ENCODE data around the gene PLAAT4.

PLAAT4 gene

DNA sequence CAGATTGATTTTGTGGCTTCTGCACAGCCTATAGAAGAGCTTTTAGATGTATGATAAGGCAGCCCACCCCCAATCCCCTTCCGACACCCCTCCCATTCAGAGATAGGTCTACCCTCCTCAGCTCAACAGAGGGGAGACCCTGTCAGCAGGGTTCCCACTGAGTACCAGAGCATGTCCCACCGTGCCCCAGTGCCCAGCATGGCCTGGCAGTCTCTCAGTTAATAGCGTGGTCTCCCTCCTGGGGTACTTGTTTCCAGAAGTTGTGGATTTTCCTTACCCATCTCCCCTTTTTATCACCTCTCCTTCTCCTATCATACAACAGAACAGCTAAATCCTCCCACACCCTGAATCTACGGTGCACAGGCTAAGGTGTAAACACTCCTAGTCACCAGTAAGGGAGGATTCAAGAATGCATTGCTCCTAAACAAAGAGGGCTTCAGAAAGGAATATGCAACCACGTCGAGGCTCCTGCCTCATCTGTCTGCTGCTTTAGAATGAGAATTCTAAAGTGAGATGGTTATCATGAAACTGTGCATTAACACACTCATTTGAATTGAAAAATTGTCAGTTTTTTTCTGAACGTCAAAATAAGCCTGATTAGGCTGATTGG, 19.9 kb downstream of the PLAAT4 start:
- H3K4me3 ChIP-seq (ENCODE audit: low read depth, low read length) = no peak overlapping the region
- DNase-seq (ENCODE audit: low read depth) = no peak
- TF ChIP-seq, protein P1, sequence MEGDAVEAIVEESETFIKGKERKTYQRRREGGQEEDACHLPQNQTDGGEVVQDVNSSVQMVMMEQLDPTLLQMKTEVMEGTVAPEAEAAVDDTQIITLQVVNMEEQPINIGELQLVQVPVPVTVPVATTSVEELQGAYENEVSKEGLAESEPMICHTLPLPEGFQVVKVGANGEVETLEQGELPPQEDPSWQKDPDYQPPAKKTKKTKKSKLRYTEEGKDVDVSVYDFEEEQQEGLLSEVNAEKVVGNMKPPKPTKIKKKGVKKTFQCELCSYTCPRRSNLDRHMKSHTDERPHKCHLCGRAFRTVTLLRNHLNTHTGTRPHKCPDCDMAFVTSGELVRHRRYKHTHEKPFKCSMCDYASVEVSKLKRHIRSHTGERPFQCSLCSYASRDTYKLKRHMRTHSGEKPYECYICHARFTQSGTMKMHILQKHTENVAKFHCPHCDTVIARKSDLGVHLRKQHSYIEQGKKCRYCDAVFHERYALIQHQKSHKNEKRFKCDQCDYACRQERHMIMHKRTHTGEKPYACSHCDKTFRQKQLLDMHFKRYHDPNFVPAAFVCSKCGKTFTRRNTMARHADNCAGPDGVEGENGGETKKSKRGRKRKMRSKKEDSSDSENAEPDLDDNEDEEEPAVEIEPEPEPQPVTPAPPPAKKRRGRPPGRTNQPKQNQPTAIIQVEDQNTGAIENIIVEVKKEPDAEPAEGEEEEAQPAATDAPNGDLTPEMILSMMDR (IDR thresholded peaks at IDR 0.05; ENCODE audit: low read depth, low read length) = no peak
- TF ChIP-seq, protein P2, sequence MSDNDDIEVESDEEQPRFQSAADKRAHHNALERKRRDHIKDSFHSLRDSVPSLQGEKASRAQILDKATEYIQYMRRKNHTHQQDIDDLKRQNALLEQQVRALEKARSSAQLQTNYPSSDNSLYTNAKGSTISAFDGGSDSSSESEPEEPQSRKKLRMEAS (IDR thresholded peaks at IDR 0.05; ENCODE audit: low read depth, low read length) = no peak
- no peak for TF ChIP-seq MYC (IDR thresholded peaks at IDR 0.05; ENCODE audit: low read depth, low read length)
- no peak for TF ChIP-seq POLR2A (IDR thresholded peaks at IDR 0.05; ENCODE audit: extremely low read depth, insufficient read length)

DNA sequence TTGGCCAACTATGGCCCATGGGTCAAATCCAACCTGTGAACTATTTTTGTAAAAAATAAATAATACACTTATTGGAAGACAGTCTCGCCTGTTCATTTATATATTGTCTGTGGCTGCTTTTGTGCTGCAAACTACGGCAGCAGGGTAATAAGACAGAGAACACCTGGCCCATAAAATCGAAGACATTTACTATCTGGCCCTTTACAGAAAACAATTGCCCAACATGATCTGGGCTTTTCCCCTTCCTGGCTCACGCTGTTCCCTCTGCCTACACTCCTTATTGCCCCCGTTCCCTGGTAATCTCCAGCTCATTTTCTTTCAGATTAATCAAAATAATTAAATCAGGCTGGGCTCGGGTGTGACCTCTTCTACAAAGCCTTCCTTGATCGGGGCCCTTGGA, 21.0 kb downstream of the PLAAT4 start:
- DNase-seq (ENCODE audit: low read depth) = no peak
- TF ChIP-seq POLR2A (IDR thresholded peaks at IDR 0.05; ENCODE audit: extremely low read depth, insufficient read length) (no peak), MYC (IDR thresholded peaks at IDR 0.05; ENCODE audit: low read depth, low read length) (no peak)
- TF ChIP-seq, protein P1 (IDR thresholded peaks at IDR 0.05; ENCODE audit: low read depth, low read length) = no peak
- TF ChIP-seq, protein P2 (IDR thresholded peaks at IDR 0.05; ENCODE audit: low read depth, low read length) = no peak
- H3K4me3 ChIP-seq (ENCODE audit: low read depth, low read length) = no peak overlapping the region

DNA sequence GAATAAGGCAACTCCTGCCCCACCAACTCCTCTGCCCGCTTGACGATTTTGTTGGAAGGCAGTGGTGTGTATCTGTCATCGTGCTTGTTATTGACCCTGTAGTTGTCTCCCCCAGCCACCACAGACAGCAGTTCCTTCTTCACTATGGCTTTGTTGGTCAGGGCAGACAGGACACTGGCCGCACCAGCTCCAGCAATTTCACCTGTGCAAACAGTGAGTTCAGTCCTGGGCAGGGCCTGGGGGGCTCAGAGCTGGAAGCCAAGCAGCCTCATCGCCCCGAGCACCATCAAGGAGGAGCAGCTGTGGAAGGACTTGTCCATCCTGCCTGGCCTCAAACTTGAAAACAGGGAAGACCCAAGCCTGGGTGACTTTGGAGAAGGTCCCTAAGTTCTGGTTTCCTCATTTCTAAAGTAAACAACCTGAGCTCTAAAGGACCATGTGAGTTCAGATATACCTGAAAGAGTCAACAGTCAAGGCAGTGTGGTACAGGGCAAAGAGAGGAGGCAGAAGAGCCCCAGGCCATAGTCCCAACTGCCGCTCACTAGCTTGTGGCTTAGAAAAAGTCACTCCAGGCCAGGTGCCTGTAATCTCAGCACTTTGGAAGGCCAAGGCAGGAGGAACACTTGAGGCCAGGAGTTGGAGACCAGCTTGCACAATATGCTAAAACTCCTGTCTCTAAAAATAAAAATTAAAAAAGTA, 22.0 kb downstream of the PLAAT4 start:
- TF ChIP-seq POLR2A (IDR thresholded peaks at IDR 0.05; ENCODE audit: extremely low read depth, insufficient read length) = no peak
- TF ChIP-seq, protein P1 (IDR thresholded peaks at IDR 0.05; ENCODE audit: low read depth, low read length) = no peak
- H3K4me3 ChIP-seq (ENCODE audit: low read depth, low read length) = no peak overlapping the region
- no peak for DNase-seq (ENCODE audit: low read depth)

DNA sequence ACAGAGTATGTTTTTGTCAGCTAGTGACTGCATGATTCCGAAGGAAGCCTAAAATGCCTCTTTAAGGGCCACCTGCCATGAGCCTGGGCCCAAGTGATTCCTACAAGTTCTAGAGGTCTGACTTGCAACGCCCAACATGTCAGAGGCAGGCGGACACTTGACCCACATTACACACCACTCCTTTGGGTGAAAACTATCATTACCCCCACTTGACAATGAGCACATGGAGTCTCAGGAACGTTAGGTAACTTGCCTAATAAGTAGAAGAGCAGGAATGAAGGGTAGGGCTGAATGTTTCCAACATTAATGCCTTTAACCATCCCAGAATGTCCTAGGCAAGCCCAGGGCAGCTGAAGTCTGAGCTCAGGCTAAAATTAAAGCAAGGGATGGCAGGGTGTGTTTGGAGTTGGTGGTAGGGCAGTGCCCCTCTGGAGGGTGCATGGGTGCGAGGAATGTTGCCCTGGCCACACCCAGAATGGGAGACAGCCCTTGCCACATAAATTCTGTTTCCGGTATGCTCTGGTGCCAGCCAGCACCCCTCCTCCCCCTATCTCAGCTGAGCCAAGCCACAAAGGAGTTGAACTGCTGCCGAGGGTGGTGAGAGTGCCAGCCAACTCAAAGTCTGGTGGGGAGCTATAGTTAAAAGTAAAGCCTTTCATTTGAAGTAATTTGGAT, 24.0 kb downstream of the PLAAT4 start:
- DNase-seq (ENCODE audit: low read depth) = no peak
- TF ChIP-seq, protein P1 (IDR thresholded peaks at IDR 0.05; ENCODE audit: low read depth, low read length) = no peak
- TF ChIP-seq MYC (IDR thresholded peaks at IDR 0.05; ENCODE audit: low read depth, low read length) = no peak
- no peak for TF ChIP-seq POLR2A (IDR thresholded peaks at IDR 0.05; ENCODE audit: extremely low read depth, insufficient read length)
- TF ChIP-seq, protein P2 (IDR thresholded peaks at IDR 0.05; ENCODE audit: low read depth, low read length) = no peak
- H3K4me3 ChIP-seq (ENCODE audit: low read depth, low read length) = no peak overlapping the region

DNA sequence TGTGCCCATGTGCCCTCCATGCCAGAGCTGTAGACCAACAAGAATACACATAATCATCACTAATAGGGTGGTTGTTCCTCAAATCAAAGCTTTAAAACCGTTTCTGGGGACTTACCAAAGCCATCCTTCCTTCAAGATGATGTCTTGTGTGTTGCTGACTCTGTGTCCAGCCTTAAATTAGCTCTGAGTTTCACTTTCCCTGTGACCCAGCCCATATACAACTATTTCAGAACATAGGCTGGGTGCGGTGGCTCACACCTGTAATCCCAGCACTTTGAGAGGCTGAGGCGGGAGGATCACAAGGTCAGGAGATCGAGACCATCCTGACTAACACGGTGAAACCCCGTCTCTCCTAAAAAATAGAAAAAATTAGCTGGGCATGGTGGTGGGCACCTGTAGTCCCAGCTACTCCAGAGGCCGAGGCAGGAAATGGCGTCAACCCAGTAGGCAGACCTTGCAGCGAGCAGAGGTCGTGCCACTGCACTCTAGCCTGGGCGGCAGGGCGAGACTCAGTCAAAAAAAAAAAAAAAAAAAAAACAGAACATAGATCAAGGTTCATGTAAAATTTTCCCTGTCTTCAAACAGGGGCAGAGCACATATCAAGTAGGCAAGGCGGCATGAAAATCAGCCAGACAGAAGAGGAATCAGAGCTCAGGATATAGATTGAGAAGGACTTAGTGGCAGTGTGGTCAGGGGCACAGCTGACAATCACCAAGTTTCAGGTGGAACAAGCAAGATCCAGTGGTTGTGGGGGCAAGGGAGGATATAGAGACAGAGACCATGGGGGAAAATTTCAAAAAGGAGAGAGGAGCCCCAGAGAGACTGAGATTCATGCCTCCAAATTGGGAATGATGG, 26.8 kb downstream of the PLAAT4 start, which contains the start of gene PLAAT2:
Gene PLAAT2 (minus strand): TSS at position 179 of the 855 bp plus-strand sequence. CDS start 55 bp downstream, at position 124.
- no peak for DNase-seq (ENCODE audit: low read depth)
- no peak within 1 kb of the TSS for H3K4me3 ChIP-seq (ENCODE audit: low read depth, low read length)
- TF ChIP-seq, protein P1 (IDR thresholded peaks at IDR 0.05; ENCODE audit: low read depth, low read length) = no peak
- no peak for TF ChIP-seq POLR2A (IDR thresholded peaks at IDR 0.05; ENCODE audit: extremely low read depth, insufficient read length)
- TF ChIP-seq MYC (IDR thresholded peaks at IDR 0.05; ENCODE audit: low read depth, low read length) = no peak
- TF ChIP-seq, protein P2 (IDR thresholded peaks at IDR 0.05; ENCODE audit: low read depth, low read length) = no peak
